GM12873 (cell line): ENCODE measurements around the gene STMN1.

Experiments used
- CTCF ChIP-seq: IDR thresholded peaks from 2 replicates; pipeline ENCODE4 v1.5.1; 2012; ENCODE audit warnings: low read depth, mild to moderate bottlenecking, moderate library complexity, low read length, control low read depth; ENCODE audit not compliant: insufficient read depth; ENCODE audit errors: missing control alignments

Gene STMN1

GRCh38 chr1:25888426-25888987, 17.7 kb downstream of the STMN1 start:
- no peak for TF ChIP-seq CTCF

DNA sequence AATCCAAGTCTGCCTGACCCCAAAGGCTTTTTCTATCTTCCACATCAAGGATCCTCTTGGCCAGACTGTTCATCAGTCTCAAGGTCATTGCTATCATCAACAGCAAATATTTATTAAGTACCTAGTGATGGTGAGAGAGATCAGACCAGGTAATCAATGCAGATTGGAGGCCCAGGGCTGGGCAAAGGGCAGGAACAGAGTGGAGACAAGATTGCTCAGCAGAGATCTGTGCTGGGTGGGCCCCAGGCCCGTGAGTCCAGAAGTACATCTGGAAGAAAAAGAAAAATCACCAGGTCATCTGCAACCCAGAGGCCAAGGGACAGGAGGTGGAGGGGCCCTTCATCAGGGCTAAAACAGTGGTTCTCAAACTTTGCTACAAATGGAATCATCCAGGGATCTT, 20.6 kb downstream of the STMN1 start:
- no peak for TF ChIP-seq CTCF

GRCh38 chr1:25881266-25881665, 25.0 kb downstream of the STMN1 start:
- no peak for TF ChIP-seq CTCF

- TF ChIP-seq CTCF, result no peak
Observed at GRCh38 chr1:25880518-25880917, 25.7 kb downstream of the STMN1 start.

DNA sequence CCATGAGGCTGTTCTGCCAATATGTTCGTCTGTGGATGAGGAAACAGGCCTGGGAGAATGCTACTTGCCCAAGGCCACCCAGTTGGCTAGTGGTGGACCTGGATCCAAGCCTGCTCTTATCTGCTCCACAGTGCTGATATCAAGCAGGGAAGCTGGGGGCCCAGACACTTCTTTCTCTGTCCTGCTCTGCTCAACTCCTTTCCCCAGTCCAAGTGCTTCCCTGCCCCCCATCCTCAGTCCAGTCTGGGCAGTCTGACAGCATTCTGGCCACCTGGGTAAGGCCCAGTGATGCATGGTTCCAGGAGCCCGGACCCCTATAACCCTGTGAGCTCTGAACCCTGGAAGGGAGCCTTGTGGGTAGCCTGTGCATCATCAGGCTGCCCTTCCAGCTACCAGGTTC, 26.5 kb downstream of the STMN1 start:
- TF ChIP-seq CTCF, result no peak

GRCh38 chr1:25878690-25879089, 27.5 kb downstream of the STMN1 start:
- TF ChIP-seq CTCF, result no peak

DNA sequence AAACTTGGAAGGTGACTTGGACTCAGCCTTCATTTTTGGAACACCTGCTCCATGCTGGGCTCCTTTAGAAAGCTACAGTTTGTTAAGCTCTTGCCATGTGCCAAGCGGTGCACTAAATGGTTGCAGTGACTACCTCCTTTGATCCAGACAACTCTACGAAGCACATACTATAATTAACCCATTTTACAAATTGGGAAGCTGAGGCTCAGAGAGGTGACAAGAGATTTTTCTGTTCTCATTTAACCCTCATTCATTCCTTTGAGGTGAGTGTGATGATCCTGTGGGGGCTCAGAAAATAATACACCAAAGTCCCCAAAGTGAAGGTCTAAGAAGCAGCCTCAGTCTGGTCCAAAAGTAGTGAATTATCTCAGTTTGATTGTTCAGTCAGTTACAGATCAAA, 29.1 kb downstream of the STMN1 start:
- TF ChIP-seq CTCF, result no peak

- TF ChIP-seq CTCF, result no peak
Observed at GRCh38 chr1:25876693-25877077, 29.5 kb downstream of the STMN1 start.
